ENCODE measurements around the gene TBC1D14. TPM values are rescaled to one million over a fixed set of nuclear protein-coding genes. Genes with fewer than 3 reads are reported as not detected.
A peak's percentile ranks its signal among the peaks of the same experiment; 100 is the strongest.

The TBC1D14 gene
- total and polyA plus RNA-seq, 11 donors = 9.8 to 51.0 (median 34.3) TPM

DNA sequence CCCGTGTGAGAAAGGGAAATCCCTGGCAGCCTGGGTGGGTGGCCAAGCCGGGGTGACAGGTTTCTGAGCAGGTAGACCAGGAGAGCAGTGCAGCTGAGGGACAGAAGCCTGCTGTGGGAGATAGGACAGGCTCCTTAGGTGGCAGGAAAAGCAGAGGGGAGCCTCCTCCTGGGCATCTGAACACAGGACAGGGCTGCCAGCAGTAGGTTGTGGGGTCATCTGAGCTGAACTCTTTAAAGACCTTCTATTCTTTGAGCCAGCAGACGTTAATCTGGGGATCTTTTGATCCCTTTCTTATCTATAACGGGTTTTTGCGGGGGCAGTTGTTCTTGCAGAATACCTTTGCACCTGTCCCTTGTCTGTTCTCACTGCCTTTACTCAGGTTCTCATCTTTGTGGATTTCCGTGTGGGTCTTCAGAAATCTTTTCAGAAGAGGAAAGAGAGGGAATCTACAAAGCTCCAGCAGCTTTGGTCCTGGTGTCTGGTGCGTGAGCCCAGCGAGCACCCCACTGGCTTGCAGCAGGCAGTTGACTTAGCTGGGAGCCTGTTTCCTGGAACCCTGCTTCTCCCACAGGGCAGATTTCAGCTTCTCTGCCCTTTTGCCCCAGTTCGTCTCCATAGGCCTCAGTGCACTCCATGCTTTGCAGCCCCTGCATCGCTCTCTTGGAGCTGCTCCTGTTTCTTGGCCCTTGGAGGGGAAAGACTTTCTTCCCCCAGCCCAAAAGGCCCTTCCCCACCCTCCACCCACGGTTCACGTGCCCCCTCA, 97.7 kb downstream of the TBC1D14 start:
- ATAC-seq = no peak
- Histone ChIP-seq H3K36me3 (peaks cover 0 to 100% (median 84%) of the 10 kb centered on the region in 9 donors), H3K9me3 (no peaks in the 10 kb centered on the region), H3K27ac (no peak overlapping the region), H3K27me3 (no peaks in the 10 kb centered on the region), H3K4me3 (no peak overlapping the region), H3K4me1 (peaks cover 0 to 11% (median 3%) of the 10 kb centered on the region in 12 donors)
- DNase-seq = no peak
- 89 to 92% (median 90%) methylated on average over 12 of the region's 12 CpGs for WGBS, 4 donors
- TF ChIP-seq, protein P1, sequence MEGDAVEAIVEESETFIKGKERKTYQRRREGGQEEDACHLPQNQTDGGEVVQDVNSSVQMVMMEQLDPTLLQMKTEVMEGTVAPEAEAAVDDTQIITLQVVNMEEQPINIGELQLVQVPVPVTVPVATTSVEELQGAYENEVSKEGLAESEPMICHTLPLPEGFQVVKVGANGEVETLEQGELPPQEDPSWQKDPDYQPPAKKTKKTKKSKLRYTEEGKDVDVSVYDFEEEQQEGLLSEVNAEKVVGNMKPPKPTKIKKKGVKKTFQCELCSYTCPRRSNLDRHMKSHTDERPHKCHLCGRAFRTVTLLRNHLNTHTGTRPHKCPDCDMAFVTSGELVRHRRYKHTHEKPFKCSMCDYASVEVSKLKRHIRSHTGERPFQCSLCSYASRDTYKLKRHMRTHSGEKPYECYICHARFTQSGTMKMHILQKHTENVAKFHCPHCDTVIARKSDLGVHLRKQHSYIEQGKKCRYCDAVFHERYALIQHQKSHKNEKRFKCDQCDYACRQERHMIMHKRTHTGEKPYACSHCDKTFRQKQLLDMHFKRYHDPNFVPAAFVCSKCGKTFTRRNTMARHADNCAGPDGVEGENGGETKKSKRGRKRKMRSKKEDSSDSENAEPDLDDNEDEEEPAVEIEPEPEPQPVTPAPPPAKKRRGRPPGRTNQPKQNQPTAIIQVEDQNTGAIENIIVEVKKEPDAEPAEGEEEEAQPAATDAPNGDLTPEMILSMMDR (IDR thresholded peaks at IDR 0.05) = no peak
- TF ChIP-seq POLR2A (IDR thresholded peaks at IDR 0.05) = no peak
- intact Hi-C loops (cut with DNase I) = no loop called here

DNA sequence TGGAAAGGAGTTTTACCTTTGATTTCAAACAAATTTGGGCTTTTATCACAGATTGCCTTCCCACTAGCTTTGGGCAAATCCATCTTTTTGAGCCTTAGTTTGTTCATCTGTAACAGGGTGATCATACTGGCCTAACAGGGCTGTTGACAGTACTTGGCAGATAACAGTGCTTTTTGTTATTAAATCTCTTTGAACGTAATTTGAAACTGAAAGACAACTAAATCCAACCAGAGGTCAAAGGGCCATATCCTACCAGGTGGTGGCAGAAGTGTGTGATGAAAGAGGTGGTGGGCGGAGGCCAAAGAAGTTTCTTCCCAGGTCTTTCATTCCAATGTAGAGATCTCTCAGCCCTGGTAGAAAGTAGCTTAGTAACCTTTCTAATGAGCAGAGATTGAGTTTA, 98.3 kb downstream of the TBC1D14 start:
- TF ChIP-seq, protein P1 (IDR thresholded peaks at IDR 0.05) = no peak
- no peak for TF ChIP-seq POLR2A (IDR thresholded peaks at IDR 0.05)
- no peak for ATAC-seq
- Histone ChIP-seq H3K27me3 (no peaks in the 10 kb centered on the region), H3K4me1 (peaks cover 0 to 11% (median 3%) of the 10 kb centered on the region in 12 donors), H3K27ac (no peak overlapping the region), H3K4me3 (no peak overlapping the region), H3K36me3 (peaks cover 0 to 100% (median 84%) of the 10 kb centered on the region in 9 donors), H3K9me3 (no peaks in the 10 kb centered on the region)
- DNase-seq = no peak
- intact Hi-C loops (cut with DNase I) = no loop called here
- WGBS, 4 donors = 70 to 76% (median 72%) methylated on average over 2 of the region's 2 CpGs

DNA sequence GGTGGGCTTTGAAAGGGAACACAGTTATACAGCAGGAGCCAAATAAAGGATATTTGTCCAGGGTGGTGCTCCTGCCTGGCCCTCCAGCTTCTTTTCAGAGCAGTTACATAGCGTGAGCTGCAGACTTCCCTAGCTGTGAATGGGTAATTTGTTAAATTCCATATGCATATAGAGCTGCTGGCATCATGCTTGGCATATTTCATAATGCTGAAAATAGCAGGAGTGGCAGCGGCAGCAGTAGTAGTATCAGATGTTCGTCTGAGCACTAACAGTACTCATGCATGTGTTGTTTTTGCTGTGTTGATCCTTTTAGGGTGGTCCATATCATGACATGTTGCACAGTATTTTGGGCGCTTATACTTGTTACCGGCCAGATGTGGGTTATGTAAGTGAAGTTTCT, 99.9 kb downstream of the TBC1D14 start:
- 50 to 71% (median 65%) methylated on average over 5 of the region's 5 CpGs for WGBS, 4 donors
- no peak for DNase-seq
- Histone ChIP-seq H3K9me3 (no peaks in the 10 kb centered on the region), H3K4me1 (peaks cover 0 to 11% (median 3%) of the 10 kb centered on the region in 12 donors), H3K36me3 (peaks cover 0 to 99% (median 85%) of the 10 kb centered on the region in 9 donors), H3K27ac (peak overlapping the region in 2 of 12 donors; percentile 35 to 36), H3K4me3 (no peak overlapping the region), H3K27me3 (no peaks in the 10 kb centered on the region)
- TF ChIP-seq, protein P1 (IDR thresholded peaks at IDR 0.05) = no peak
- TF ChIP-seq POLR2A (IDR thresholded peaks at IDR 0.05) = no peak
- ATAC-seq = peak; percentile 14 to 74 (median 60)
- intact Hi-C loops (cut with DNase I) = no loop called here

DNA sequence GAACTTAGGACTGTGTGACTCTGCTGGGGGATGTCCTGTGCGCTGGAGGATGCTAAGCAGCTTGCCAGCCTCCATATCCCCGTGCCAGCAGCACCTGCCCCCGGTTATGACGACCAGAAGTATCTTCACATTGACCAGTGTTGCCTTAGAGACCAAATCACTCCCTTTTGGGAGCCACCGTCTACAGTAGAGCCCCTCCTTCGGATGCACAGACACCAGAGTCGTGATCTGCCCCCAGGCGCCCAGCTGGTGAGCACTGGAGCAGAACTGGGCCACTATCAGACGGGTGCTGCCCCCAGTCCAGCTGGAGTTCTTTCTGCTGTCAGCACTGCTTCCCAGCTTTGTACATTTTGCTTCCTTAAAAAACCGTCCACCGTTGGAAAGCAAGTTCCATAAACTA, 103.5 kb downstream of the TBC1D14 start:
- ATAC-seq = no peak
- DNase-seq = no peak
- Histone ChIP-seq H3K4me1 (peaks cover 0 to 12% (median 3%) of the 10 kb centered on the region in 12 donors), H3K27ac (no peak overlapping the region), H3K27me3 (no peaks in the 10 kb centered on the region), H3K36me3 (peaks cover 0 to 99% (median 84%) of the 10 kb centered on the region in 9 donors), H3K9me3 (no peaks in the 10 kb centered on the region), H3K4me3 (no peak overlapping the region)
- intact Hi-C loops (cut with DNase I) = no loop called here
- TF ChIP-seq POLR2A (IDR thresholded peaks at IDR 0.05) = no peak
- TF ChIP-seq, protein P1 (IDR thresholded peaks at IDR 0.05) = no peak
- 76 to 83% (median 81%) methylated on average over 11 of the region's 11 CpGs for WGBS, 4 donors

Measured in heart left ventricle (tissue), 16 donors.